Measurements from ENCODE around the gene LCA5. TPM values are rescaled to one million over a fixed set of nuclear protein-coding genes. Genes with fewer than 3 reads are reported as not detected.

The LCA5 gene
- total and polyA plus RNA-seq, 3 donors from 2014 or later: 5.2 to 17.7 (median 15.4) TPM

DNA sequence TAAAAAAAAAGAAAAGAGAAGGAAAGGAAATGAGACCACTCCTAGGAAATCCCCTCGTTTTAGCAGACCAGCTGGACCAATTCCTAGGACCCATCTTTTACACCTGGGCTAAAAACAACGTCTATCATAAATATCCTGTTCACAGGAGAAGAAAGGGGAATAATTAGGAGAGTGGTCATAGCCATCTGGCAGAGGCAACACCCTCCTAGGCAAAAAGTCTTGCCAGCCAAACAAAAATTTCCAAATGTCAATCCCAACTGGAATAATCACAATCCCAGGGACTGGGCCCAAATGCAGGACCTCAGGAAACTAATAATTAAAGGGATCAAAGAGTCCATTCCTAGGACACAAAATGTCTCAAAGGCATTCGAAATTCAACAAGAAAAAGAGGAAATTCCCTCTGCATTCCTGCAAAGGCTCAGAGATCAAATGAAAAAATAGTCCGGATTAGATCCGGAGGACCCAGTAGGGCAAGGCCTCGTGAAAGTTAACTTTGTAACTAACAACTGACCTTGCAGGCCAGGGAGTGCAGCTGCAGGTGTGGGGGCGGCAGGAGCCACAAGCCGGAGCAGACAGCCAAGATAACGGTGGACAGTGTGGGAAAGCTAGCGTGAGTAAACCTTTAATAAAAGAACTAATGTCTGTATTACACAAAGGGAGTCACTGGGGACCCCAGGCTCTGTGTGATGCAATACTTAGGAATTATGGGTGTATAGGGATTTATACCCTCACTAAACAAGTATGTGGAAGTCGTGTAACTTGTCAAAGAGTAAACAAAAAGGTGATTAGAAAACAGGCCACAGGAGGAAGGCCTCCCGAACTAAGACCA is 11.7 kb downstream of the LCA5 start:
- Histone ChIP-seq H3K27ac (peak overlapping the region; percentile 70 to 76), H3K36me3 (ENCODE audit: low read depth, missing control alignments) (no peaks in the 10 kb centered on the region), H3K9me3 (no peaks in the 10 kb centered on the region), H3K4me3 (no peak overlapping the region), H3K27me3 (no peaks in the 10 kb centered on the region), H3K4me1 (peaks cover 18% of the 10 kb centered on the region)
- intact Hi-C loops (cut with DNase I; ENCODE audit: low total_unique reads): no loop called here
- 22 to 24% methylated on average over 12 of the region's 12 CpGs for WGBS, 2 donors
- DNase-seq: peak; percentile 92
- no peak for TF ChIP-seq POLR2A (IDR thresholded peaks at IDR 0.05)
- TF ChIP-seq, protein P1, sequence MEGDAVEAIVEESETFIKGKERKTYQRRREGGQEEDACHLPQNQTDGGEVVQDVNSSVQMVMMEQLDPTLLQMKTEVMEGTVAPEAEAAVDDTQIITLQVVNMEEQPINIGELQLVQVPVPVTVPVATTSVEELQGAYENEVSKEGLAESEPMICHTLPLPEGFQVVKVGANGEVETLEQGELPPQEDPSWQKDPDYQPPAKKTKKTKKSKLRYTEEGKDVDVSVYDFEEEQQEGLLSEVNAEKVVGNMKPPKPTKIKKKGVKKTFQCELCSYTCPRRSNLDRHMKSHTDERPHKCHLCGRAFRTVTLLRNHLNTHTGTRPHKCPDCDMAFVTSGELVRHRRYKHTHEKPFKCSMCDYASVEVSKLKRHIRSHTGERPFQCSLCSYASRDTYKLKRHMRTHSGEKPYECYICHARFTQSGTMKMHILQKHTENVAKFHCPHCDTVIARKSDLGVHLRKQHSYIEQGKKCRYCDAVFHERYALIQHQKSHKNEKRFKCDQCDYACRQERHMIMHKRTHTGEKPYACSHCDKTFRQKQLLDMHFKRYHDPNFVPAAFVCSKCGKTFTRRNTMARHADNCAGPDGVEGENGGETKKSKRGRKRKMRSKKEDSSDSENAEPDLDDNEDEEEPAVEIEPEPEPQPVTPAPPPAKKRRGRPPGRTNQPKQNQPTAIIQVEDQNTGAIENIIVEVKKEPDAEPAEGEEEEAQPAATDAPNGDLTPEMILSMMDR (IDR thresholded peaks at IDR 0.05): no peak

DNA sequence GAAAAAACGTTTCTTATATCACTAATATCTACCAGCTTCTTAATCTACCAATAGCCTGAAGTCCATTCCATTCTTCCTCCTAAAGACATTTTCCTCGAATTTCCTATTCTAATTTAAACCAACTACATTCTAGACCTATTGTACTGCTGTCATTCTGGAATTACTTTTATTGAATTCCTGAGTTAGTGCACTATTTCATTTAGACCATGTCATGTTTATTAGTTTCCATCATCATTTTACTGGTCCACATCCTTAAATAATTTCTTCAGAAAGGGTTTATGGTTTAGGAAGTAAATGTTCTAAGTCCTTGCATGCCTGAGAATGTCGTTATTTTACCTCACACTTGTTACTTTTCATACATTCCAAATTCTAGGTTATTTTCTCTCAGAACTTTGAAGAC is 13.2 kb downstream of the LCA5 start:
- peaks cover 18% of the 10 kb centered on the region for H3K4me1 ChIP-seq
- H3K27me3 ChIP-seq: no peaks in the 10 kb centered on the region
- no peak for DNase-seq
- H3K27ac ChIP-seq: peak overlapping the region in 1 of 2 donors; percentile 76
- H3K9me3 ChIP-seq: no peaks in the 10 kb centered on the region
- H3K4me3 ChIP-seq: no peak overlapping the region
- TF ChIP-seq, protein P1 (IDR thresholded peaks at IDR 0.05): no peak
- no peak for TF ChIP-seq POLR2A (IDR thresholded peaks at IDR 0.05)
- no peaks in the 10 kb centered on the region for H3K36me3 ChIP-seq (ENCODE audit: low read depth, missing control alignments)
- intact Hi-C loops (cut with DNase I; ENCODE audit: low total_unique reads): no loop called here
- WGBS, 2 donors: 81 to 86% methylated on average over 3 of the region's 3 CpGs

DNA sequence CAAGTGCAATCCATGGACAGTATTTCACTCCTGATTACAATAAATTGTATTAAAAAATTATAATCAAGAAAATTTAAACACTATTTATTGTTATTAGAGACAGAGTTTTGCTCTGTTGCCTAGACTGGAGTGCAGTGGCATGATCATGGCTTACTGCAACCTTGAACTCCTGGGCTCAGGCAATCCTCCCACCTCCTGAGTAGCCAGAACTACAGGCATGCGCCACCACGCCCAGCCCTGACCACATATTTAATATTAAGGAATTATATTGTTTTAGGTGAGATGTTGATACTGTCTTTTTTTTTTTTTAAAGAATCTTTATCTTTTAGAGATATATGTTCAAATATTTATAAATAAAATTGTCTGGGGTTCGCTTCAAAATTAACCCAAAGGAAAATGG is 14.6 kb downstream of the LCA5 start:
- Histone ChIP-seq H3K4me3 (no peak overlapping the region), H3K4me1 (peaks cover 16% of the 10 kb centered on the region), H3K27me3 (no peaks in the 10 kb centered on the region), H3K36me3 (ENCODE audit: low read depth, missing control alignments) (no peaks in the 10 kb centered on the region), H3K27ac (peak overlapping the region in 1 of 2 donors; percentile 43), H3K9me3 (no peaks in the 10 kb centered on the region)
- DNase-seq: peak; percentile 51
- WGBS, 2 donors: 73 to 88% methylated on average over 3 of the region's 3 CpGs
- intact Hi-C loops (cut with DNase I; ENCODE audit: low total_unique reads): no loop called here
- TF ChIP-seq, protein P1 (IDR thresholded peaks at IDR 0.05): no peak
- TF ChIP-seq POLR2A (IDR thresholded peaks at IDR 0.05): no peak

DNA sequence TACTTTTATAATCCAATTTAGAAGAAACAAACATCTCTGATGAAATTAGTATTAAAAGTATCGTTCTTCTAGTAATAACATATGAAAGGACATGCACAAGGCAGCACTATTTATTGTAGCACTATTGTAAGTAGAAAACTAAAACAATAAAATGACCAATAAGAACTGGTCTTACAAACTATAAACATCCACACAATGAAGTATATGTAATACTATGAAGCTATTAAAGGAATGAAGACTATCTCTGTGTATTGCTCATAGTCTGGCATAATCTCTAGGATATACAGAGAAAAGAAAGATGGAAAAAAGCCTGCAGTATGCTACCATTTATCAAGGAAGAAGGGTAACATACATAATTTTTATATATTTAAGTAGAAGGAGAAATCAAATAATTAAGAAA is 16.7 kb downstream of the LCA5 start:
- Histone ChIP-seq H3K4me3 (no peak overlapping the region), H3K36me3 (ENCODE audit: low read depth, missing control alignments) (no peaks in the 10 kb centered on the region), H3K27me3 (no peaks in the 10 kb centered on the region), H3K9me3 (no peaks in the 10 kb centered on the region), H3K27ac (no peak overlapping the region), H3K4me1 (peaks cover 3% of the 10 kb centered on the region)
- no peak for DNase-seq
- WGBS, 2 donors: 89 to 98% methylated on average over 1 of the region's 1 CpG
- intact Hi-C loops (cut with DNase I; ENCODE audit: low total_unique reads): no loop called here
- no peak for TF ChIP-seq POLR2A (IDR thresholded peaks at IDR 0.05)
- TF ChIP-seq, protein P1 (IDR thresholded peaks at IDR 0.05): no peak

DNA sequence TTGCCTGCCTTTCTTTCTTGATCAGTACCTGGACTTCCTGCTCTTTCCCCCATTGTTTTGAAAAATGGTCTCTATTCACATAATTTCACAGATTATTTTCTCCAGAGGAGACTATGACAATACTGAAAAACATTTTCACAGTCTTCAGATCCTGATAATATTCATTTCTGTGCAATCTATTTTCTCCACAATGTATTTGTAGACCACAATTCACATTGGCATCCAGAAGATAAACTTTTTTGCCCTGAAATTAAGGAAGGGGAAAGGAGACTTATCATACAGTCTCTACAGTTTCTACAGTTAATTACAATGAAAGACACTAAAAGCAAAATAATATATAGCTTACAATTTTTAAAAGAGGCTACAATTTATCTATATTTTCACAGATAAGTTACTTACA is 18.4 kb downstream of the LCA5 start:
- intact Hi-C loops (cut with DNase I; ENCODE audit: low total_unique reads): no loop called here
- no peak for TF ChIP-seq POLR2A (IDR thresholded peaks at IDR 0.05)
- TF ChIP-seq, protein P1 (IDR thresholded peaks at IDR 0.05): no peak

More for the DNA sequence above, 18.4 kb downstream of the LCA5 start:
- H3K9me3 ChIP-seq: no peaks in the 10 kb centered on the region
- H3K27me3 ChIP-seq: no peaks in the 10 kb centered on the region
- no peaks in the 10 kb centered on the region for H3K4me1 ChIP-seq
- no peaks in the 10 kb centered on the region for H3K36me3 ChIP-seq (ENCODE audit: low read depth, missing control alignments)
- H3K4me3 ChIP-seq: no peak overlapping the region
- DNase-seq: no peak
- H3K27ac ChIP-seq: no peak overlapping the region

Data from testis (tissue), 3 donors.